ENCODE measurements around the gene ADCY9.
A peak's percentile ranks its signal among the peaks of the same experiment; 100 is the strongest.

Gene ADCY9

GRCh38 chr16:4011225-4011939, 104.9 kb downstream of the ADCY9 start:
- no peak for DNase-seq (ENCODE audit: low spot score)
- Mint-ChIP-seq H3K4me1 (ENCODE audit: low read depth) (peaks cover under 1% of the 10 kb centered on the region), H3K27me3 (ENCODE audit: low read depth) (no peaks in the 10 kb centered on the region), H3K9me3 (no peaks in the 10 kb centered on the region), H3K4me3 (no peak overlapping the region), H3K36me3 (ENCODE audit: low read depth) (no peaks in the 10 kb centered on the region), H3K27ac (no peak overlapping the region)

DNA sequence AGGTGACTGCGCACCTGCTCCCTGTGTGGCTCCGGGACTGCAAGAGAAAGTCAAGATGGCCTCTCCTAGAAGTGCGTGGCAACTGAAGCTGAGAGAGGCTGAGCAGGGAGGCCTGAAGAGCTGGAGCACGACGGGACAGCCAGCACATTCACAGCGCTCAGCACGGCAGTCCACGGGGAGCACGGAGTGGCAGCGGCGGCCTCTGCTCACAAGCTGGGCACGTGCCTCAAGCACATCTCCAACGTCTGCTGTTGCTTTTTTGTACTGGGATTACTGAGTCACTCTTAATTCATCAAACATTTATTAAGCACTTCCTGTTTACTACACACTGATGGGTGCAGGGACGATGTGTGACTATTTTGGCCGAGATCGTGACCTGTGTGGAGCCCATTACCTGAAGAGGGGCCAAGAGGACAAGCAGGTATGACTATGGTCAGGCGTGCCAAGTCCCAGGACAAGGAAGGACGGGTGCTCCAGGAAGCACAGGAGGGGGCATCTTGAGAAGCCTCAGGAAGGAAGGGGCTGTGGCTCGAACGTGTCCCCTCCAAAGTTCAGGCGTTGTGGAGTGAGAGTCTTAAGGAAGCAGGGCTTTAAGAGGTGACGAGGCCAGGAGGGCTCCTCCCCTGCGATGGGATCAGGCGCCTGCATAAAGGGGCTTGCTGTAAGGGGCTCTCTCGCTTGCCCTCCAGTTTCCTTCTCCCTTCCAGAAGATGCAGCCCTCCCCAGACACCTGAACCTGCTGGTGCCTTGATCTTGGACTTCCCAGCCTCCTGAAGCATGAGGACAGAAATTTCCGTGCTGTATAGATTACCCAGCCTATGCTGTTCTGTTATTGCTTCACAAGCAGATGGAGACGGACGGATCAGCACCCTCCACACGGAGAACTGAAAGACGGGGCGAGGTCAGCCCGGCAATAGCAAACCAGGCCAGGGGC, 105.8 kb downstream of the ADCY9 start:
- DNase-seq (ENCODE audit: low spot score) = no peak
- H3K4me1 Mint-ChIP-seq (ENCODE audit: low read depth) = no peaks in the 10 kb centered on the region

GRCh38 chr16:4009177-4009576, 107.1 kb downstream of the ADCY9 start:
- H3K36me3 Mint-ChIP-seq (ENCODE audit: low read depth) = no peaks in the 10 kb centered on the region
- H3K27me3 Mint-ChIP-seq (ENCODE audit: low read depth) = no peaks in the 10 kb centered on the region
- DNase-seq (ENCODE audit: low spot score) = no peak

More for the DNA sequence above, 105.8 kb downstream of the ADCY9 start:
- Mint-ChIP-seq H3K27ac (no peak overlapping the region), H3K4me3 (no peak overlapping the region), H3K36me3 (ENCODE audit: low read depth) (no peaks in the 10 kb centered on the region), H3K9me3 (no peaks in the 10 kb centered on the region), H3K27me3 (ENCODE audit: low read depth) (no peaks in the 10 kb centered on the region)

DNA sequence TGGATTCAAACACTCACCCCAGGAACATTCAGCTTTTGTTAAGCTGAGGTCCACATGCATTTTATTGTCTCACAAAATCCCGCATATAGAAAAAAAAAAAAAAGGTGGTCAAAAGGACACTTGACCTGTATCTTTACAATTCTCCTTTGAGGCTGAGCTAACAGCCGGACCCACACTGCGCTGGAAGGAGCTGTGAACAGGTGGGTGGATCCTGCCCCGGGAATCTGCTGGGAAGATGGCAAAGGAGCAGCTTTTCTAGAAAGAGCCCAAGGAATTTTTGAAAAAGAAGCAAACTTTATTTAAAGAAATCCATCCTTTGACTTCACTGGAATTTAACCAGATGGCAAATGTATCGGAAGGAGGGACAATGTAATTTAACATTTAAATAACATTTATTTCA, 108.1 kb downstream of the ADCY9 start:
- Mint-ChIP-seq H3K27ac (no peak overlapping the region), H3K4me3 (no peak overlapping the region), H3K36me3 (ENCODE audit: low read depth) (no peaks in the 10 kb centered on the region), H3K4me1 (ENCODE audit: low read depth) (no peaks in the 10 kb centered on the region), H3K27me3 (ENCODE audit: low read depth) (no peaks in the 10 kb centered on the region), H3K9me3 (no peaks in the 10 kb centered on the region)
- no peak for DNase-seq (ENCODE audit: low spot score)

More at GRCh38 chr16:4009177-4009576, 107.1 kb downstream of the ADCY9 start:
- no peaks in the 10 kb centered on the region for H3K4me1 Mint-ChIP-seq (ENCODE audit: low read depth)
- no peak overlapping the region for H3K27ac Mint-ChIP-seq
- no peaks in the 10 kb centered on the region for H3K9me3 Mint-ChIP-seq
- no peak overlapping the region for H3K4me3 Mint-ChIP-seq

- DNase-seq (ENCODE audit: low spot score) = no peak
- Mint-ChIP-seq H3K9me3 (no peaks in the 10 kb centered on the region), H3K27ac (no peak overlapping the region), H3K36me3 (ENCODE audit: low read depth) (no peaks in the 10 kb centered on the region), H3K27me3 (ENCODE audit: low read depth) (no peaks in the 10 kb centered on the region), H3K4me3 (no peak overlapping the region), H3K4me1 (ENCODE audit: low read depth) (no peaks in the 10 kb centered on the region)
Observed at GRCh38 chr16:4006397-4006999, 109.7 kb downstream of the ADCY9 start.

GRCh38 chr16:4005731-4006130, 110.5 kb downstream of the ADCY9 start:
- H3K27ac Mint-ChIP-seq = no peak overlapping the region
- no peak for DNase-seq (ENCODE audit: low spot score)
- no peaks in the 10 kb centered on the region for H3K9me3 Mint-ChIP-seq

GRCh38 chr16:4005281-4005680, 111.0 kb downstream of the ADCY9 start:
- Mint-ChIP-seq H3K36me3 (ENCODE audit: low read depth) (no peaks in the 10 kb centered on the region), H3K9me3 (no peaks in the 10 kb centered on the region), H3K4me1 (ENCODE audit: low read depth) (peaks cover 6% of the 10 kb centered on the region), H3K27me3 (ENCODE audit: low read depth) (no peaks in the 10 kb centered on the region), H3K27ac (no peak overlapping the region), H3K4me3 (no peak overlapping the region)
- DNase-seq (ENCODE audit: low spot score) = no peak

More at GRCh38 chr16:4005731-4006130, 110.5 kb downstream of the ADCY9 start:
- Mint-ChIP-seq H3K27me3 (ENCODE audit: low read depth) (no peaks in the 10 kb centered on the region), H3K4me3 (no peak overlapping the region), H3K4me1 (ENCODE audit: low read depth) (peaks cover 2% of the 10 kb centered on the region), H3K36me3 (ENCODE audit: low read depth) (no peaks in the 10 kb centered on the region)

DNA sequence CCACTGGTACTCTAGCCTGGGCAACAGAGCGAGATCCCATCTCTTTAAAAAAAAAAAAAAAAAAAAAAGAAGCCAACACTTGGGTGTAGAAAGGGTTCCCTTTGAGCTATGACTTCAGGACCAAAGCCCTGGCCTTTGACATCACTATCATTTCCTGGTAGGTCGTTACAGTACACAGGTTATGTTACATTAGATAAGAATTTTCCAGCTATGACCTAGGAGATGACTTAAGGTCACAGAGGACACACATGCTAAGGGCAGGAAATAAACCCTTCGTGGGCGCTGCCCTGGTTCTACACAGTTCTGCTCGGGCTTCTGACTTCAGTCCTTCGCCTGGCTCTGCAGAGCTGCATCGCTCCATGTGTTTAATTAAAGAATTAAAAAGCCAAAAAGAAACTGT, 112.0 kb downstream of the ADCY9 start:
- Mint-ChIP-seq H3K4me3 (no peak overlapping the region), H3K36me3 (ENCODE audit: low read depth) (no peaks in the 10 kb centered on the region), H3K27me3 (ENCODE audit: low read depth) (no peaks in the 10 kb centered on the region), H3K27ac (no peak overlapping the region), H3K9me3 (no peaks in the 10 kb centered on the region), H3K4me1 (ENCODE audit: low read depth) (peaks cover 17% of the 10 kb centered on the region)
- DNase-seq (ENCODE audit: low spot score) = no peak

- H3K36me3 Mint-ChIP-seq (ENCODE audit: low read depth) = no peaks in the 10 kb centered on the region
- no peak overlapping the region for H3K4me3 Mint-ChIP-seq
- H3K27me3 Mint-ChIP-seq (ENCODE audit: low read depth) = no peaks in the 10 kb centered on the region
- no peaks in the 10 kb centered on the region for H3K9me3 Mint-ChIP-seq
- no peak overlapping the region for H3K27ac Mint-ChIP-seq
- no peak for DNase-seq (ENCODE audit: low spot score)
- peaks cover 23% of the 10 kb centered on the region for H3K4me1 Mint-ChIP-seq (ENCODE audit: low read depth)
Observed at GRCh38 chr16:4003576-4003975, 112.7 kb downstream of the ADCY9 start.

DNA sequence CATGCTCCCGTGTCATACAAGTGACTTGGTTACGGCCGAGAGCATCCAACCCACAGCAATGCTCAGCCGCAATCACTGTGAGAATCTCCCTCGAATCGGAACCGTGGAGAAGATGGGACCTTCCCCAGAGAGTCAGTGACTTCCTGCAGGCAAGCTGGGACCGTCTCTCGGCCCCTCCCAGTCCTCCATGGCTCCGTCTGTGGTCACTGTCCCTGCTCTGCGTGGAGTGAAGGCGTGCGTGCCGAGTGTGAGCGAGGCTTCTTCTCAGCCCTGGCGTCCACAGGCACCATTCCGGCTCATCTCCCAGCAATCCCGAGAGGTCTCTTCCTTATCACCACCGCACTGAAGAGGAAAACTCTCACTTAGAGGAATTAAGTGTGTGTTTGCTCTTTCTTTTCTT, 113.1 kb downstream of the ADCY9 start:
- no peak overlapping the region for H3K4me3 Mint-ChIP-seq
- no peaks in the 10 kb centered on the region for H3K36me3 Mint-ChIP-seq (ENCODE audit: low read depth)
- peaks cover 23% of the 10 kb centered on the region for H3K4me1 Mint-ChIP-seq (ENCODE audit: low read depth)
- no peaks in the 10 kb centered on the region for H3K27me3 Mint-ChIP-seq (ENCODE audit: low read depth)
- no peaks in the 10 kb centered on the region for H3K9me3 Mint-ChIP-seq
- DNase-seq (ENCODE audit: low spot score) = no peak
- H3K27ac Mint-ChIP-seq = no peak overlapping the region

- no peaks in the 10 kb centered on the region for H3K9me3 Mint-ChIP-seq
- H3K4me3 Mint-ChIP-seq = no peak overlapping the region
- no peaks in the 10 kb centered on the region for H3K27me3 Mint-ChIP-seq (ENCODE audit: low read depth)
- no peaks in the 10 kb centered on the region for H3K36me3 Mint-ChIP-seq (ENCODE audit: low read depth)
- H3K4me1 Mint-ChIP-seq (ENCODE audit: low read depth) = peaks cover 23% of the 10 kb centered on the region
- no peak overlapping the region for H3K27ac Mint-ChIP-seq
- no peak for DNase-seq (ENCODE audit: low spot score)
Observed at GRCh38 chr16:4002121-4002520, 114.1 kb downstream of the ADCY9 start.

DNA sequence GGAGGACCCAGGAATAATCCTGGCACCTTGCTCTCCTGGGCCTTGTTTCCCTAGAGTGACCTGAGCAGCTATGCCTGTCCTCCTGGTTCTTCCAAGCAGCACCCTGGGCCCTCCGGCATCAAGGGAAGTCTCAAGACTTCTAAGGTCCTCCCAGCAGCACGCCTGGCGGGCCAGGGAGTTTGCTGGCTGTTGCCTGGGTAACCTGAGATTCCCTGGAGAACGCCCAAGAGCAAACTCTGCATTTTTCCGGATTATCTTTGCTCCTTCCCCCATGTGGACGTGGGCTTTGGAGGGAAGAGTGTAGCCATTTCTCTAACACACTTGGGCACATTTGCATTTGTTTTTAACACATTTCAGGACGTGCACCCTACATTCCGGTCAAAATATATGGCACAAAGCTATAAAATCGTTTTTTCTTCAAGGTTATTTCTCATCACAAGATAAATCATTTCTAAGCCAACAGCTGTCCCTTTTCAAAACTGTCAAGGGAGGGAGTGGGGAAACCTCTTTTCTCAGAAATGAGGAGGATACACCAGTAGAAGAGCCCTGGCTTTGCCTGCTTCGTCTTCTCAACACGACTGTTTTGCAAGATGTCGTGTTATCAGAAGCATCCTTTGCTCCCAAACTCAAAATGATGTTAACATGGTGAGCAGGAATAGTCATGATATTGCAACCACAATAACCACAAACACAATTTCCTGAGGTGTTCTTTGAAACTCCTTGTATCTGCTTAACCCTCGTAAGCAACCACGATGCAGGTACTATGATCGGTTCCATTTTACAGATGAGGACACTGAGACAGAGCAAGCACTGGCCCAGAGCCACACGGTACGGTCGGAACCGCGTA, 116.5 kb downstream of the ADCY9 start:
- no peaks in the 10 kb centered on the region for H3K9me3 Mint-ChIP-seq
- peak overlapping the region; percentile 46 for H3K27ac Mint-ChIP-seq
- no peak for DNase-seq (ENCODE audit: low spot score)
- H3K36me3 Mint-ChIP-seq (ENCODE audit: low read depth) = no peaks in the 10 kb centered on the region
- peak overlapping the region; percentile 66 for H3K4me3 Mint-ChIP-seq
- peaks cover 23% of the 10 kb centered on the region for H3K4me1 Mint-ChIP-seq (ENCODE audit: low read depth)
- H3K27me3 Mint-ChIP-seq (ENCODE audit: low read depth) = no peaks in the 10 kb centered on the region

DNA sequence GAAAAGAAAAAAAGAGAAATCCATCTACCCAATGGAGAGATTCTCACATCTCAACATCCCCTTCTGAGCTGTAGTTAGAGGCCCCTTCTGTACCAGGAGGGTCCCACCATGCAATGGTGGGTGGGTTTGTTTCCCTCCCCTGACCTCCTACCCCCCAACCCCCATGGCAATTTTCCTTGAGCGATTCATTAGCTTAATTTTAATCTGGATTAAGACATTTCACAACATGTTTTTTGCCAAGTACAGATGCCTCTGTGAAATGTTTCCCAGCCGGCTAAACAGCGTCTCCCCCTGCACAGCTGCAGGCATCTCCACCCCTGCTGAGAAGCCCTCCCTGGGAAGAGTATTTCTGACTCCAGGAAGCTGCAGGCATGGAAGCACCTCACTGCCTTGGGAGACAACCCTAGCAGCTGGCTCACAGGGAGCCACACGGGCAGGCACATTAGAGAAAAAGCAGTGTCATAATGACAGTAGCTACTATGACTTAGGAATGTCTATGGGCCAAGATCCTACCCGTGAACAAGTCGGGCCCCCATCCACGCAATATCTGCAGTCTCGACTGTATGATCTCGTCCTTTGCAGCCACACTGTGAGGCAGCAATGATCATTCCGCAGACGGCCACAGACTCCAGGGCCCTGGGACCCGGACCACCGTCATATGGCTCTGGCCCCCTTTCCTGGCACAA, 117.3 kb downstream of the ADCY9 start:
- H3K4me3 Mint-ChIP-seq = peak overlapping the region; percentile 10
- H3K36me3 Mint-ChIP-seq (ENCODE audit: low read depth) = no peaks in the 10 kb centered on the region
- H3K27ac Mint-ChIP-seq = no peak overlapping the region
- no peaks in the 10 kb centered on the region for H3K9me3 Mint-ChIP-seq
- no peak for DNase-seq (ENCODE audit: low spot score)
- H3K4me1 Mint-ChIP-seq (ENCODE audit: low read depth) = peaks cover 23% of the 10 kb centered on the region
- no peaks in the 10 kb centered on the region for H3K27me3 Mint-ChIP-seq (ENCODE audit: low read depth)
